NK-92 (cell line): ENCODE data around the gene CDC42BPB.

Source experiments
- DNase-seq: peaks from one replicate; lab custom pipeline; 2025; ENCODE audit not compliant: unreplicated experiment; lab: John Stamatoyannopoulos, UW

The CDC42BPB gene

DNA sequence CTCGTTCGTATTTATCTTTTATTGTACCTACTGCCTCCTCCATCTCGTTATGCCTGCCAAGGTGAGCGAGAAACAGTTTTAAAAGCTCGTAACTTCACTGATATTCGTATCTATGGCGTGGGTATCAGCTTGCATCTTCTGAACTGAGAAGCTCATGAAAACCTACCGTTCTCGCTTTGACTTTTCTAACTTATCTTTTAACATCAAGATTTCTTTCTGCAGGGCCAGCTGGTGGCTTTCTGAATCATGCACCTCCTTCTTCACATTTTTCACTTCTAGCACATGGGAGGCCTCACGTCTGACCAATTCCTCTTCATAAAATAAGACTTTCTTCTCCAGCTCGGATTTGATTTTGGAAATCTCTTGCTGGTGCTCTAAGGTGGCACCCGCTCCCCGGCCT, 89.0 kb downstream of the CDC42BPB start:
- no peak for DNase-seq

DNA sequence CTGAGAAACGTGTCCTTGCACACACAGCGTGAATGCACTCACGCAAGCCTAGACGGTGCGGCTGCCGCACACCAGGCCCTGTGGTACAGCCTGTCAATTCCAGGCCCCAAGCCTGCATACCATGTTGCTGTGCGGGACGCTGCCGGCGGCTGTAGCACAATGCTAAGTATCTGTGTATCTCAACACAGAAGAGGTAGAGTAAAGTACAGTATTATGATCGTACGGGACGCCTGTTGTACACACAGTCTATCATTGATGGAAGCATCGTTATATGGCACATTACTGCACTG, 89.9 kb downstream of the CDC42BPB start:
- DNase-seq, result no peak

DNA sequence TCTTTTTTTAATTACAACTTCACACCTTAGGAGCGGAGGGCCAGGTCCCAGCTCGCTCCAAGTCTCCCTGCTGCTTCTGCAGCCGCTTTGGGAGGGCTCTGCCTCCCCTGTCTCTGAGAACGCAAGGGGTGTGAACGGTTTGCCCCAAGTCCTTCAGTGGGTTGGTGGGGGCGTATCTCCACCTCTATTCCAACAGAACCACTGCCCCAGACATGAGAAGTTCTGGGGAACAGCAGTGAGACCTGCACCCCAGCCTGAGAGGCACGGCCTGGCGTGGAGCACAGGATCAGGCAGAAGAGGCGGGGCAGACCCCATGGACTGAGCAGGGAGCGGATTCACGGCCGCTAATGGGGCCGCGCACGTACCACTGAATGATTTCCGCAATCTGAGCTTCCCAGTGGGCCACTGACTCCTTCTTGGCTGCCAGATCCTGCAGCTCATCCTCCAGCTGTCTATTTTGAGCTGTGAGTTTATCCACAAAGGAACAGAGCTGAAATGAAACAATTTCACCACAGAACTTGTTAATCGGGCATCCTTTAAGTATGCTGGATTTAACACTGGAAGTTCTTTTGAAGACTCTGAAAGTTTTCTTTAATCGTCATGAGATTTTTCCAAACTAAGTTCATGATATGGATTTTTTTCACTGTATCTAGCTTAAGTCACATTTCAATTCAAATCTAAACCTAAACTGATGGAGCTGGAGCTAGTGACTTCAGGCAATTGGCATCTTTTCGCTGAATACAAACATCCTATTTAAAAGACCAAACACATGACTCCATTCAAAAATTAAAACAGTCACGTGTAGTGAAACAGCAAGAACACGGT, 90.5 kb downstream of the CDC42BPB start:
- no peak for DNase-seq

DNA sequence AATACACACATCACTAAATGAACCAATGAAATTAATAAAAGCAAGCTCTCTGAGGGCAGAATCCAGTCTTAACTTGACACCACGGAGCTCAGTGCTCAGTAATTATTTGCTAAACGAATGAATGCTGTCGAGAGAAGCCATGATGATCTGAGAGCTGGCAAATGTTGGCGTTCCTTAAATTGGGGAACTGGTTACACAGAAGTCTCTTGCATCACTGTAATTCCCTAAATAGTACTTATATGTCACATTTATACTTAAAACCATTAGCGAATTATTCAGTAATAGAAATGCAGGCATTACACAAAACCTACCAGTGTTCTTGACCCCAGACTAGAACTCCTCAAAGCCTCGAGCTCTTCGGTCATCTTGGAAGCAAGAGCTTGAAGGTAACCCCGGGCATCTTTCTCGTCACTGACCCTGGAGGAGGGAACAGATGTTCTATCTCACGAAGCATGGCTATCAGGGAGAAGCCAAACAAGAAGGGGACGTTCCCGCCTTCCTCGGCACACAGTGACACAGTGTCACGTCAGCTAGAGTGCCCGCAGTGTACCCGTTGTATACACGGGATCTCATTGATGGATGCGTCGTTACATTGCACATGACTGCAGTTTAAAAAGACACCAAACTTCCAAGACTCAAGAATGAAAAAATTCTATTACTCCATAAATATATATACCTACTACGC, 91.2 kb downstream of the CDC42BPB start:
- DNase-seq, result no peak

DNA sequence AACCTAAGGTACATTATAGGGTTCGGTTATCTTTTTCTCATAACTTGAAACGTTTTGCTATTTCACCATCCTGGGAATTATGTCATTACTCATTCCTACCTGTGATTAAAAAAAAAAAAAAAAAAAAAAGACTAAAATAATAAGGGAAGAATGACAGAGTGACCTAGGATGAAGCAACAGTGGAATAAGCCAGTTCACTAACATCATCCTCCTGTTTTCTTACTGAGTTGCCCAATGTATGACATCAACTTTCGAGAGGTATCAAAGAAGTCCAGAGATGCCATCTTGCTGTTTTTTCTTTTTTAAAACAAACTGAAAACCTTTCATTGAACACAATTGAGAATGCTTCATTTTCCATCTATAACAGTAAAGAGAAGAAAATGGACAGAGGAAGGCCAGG, 92.1 kb downstream of the CDC42BPB start:
- DNase-seq, result no peak

DNA sequence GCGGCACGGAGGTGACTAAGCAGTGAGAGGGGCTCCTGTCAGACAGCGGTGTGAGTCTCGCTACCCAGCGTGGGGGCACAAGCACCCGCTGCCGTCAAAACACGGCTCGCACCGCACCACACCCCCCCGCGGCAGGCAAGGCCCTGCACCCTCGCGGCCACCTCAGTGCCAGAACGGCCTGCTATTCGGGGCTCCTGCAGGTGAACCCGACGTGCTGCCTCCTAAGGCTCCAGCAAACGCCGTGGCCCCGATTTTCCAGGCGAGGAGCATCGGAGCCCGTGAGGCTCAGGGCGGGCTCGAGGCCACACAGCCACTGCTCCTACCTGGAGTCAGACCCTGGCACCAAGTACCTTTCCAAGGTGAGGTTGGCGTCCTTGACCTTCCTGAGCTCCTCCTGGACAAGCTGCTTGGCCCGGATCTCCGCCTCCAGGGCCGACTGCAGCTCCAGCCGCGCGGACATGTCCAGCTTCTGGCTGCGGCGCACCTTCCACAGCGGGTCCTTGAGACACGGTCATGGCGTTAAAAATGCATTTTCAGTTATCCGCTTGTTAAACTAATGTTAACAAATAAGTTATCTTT, 93.1 kb downstream of the CDC42BPB start:
- no peak for DNase-seq

DNA sequence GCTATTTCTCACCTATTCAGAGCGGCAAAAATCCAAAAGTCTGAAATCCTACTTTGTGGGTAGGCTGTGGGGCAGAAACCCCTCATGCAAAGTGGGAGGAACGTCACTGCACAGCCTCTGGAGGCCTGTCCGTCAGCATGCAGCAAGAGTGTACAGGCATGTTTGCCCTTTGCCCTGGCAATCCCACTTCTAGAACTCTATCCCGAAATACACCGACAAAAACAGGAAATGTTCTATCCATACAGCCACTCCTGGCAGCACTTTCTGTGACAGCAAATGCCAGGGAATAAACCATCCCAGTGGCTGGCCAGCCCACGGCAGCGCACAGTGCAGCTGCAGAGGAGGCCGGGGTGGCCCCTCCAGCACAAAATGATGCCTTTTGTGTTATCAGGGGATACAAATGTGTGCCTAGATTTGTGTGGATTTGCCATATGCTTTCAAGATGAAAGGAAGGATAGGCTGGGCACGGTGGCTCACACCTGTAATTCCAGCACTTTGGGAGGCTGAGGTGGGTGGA, 95.2 kb downstream of the CDC42BPB start:
- no peak for DNase-seq

DNA sequence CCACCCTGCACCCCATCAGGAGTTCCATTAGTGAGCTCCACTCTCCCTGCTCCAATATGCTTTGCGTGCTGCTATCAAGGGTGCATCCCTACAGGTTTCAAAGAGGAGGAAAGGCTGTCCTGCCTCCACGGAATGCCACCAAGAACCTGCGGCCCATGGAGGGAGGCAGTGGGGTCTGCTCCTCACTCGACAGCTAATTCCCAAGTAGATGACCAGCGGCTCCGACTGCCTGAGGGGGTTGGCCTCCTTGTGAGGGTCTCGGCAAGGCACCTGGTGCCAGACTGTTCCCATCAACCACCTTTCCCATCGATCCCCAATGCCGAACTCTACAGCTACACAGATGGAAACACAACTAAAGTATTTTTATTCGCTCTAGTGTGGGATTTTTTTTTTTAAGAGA, 98.9 kb downstream of the CDC42BPB start:
- no peak for DNase-seq

DNA sequence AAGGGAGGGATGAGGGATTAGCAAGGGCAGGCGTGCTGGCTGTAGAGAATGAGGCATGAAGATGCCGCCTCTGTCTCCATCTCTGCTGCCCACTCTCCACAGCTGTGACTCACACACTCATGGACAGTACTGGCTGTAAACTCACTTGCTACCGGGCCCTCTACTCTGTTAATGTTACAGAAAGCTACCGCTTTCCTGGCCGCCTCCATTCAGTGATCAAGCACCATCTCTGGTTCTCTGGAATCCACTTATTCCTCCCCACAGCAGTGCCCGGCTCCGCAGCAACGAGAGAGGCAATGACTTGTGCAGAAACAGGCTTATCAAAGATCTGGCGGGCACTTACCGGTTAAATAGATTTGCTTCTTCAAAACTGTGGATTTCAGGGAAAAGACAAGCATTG, 100.1 kb downstream of the CDC42BPB start:
- no peak for DNase-seq

DNA sequence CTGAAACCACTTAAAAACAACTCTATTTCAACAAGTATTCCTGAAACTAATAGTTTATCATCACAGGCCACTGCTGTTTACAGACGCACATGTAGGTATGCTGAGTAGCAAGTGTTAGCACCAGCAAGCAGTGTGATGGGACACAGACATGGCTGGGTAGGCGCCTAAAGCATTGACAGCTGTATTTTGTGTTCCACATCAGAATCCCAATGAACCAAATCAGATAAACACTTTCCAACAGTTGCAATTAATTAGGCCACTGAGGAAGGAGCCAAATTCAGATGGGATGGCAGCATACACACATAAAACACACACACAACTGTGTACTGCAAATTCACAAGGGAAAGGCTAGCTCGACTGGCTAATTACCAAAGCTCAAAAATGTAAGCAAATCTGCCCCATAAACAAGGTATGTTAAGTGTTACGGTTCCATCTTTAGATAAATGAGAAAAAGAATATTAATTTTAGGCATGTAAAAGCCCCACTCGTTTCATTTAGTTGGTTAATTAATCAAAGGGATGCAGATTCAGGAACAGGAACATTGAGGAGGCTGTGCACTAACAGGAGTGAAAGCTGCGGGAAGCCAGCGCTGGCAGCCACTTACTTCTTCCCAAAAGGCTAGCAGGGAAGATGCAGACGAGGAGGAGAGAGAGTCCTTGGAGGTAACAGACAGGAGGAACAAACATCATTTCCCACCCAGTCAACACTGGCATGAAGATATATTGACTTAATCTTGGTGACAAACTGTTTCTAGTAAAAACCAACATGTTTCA, 101.5 kb downstream of the CDC42BPB start:
- DNase-seq, result no peak

DNA sequence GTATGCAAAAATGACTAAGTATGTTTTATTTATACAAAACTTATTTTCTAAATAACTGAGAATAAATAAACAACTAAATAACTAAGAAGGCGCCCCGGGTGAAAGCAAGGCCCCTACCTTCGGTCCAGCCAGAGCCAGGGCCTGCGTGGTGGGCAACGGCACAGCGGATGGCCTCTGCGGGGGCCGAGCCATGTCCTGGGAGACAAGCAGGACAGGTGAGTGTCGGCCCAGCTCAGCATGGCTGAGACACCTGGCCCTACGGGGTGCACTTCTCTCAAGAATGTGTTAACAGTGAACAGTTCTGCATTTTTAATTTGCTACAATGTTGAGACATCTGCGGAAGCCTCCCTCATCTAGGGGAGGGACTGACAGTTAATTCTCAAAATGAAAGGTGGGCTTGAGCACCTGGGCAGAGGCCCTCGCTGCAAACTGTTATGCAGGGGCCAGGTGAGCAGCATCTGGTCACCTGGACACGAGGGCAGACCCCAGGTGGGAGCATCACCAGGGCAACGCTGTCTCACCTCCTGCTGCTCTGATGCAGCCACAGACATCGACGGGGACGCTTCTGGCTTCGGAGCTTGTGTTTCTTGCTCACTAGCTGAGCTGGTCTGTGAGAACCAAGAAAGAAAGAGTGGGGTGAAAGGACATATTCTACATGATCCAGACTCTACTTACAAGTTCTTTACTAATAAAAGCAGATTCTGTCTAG, 103.1 kb downstream of the CDC42BPB start:
- no peak for DNase-seq

DNA sequence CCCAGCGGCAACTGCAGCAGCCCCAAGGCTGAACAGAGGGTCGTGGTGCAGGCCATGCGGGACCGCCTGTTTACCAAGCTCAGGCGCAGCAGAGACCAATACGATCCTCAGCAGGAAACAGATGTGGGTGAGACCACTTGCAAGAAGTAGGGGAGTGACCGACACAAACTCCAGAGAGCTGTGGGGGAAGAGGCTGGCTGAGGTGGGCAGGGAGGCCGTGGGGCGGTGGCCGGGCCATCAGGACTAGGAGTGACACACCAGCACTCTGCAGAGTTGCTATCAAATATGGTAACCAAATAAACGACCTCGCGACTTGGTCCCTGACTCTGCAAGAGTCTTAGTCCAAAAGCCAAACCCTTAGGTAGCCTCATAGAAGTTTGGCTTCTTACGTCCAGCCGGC, 104.2 kb downstream of the CDC42BPB start:
- no peak for DNase-seq

DNA sequence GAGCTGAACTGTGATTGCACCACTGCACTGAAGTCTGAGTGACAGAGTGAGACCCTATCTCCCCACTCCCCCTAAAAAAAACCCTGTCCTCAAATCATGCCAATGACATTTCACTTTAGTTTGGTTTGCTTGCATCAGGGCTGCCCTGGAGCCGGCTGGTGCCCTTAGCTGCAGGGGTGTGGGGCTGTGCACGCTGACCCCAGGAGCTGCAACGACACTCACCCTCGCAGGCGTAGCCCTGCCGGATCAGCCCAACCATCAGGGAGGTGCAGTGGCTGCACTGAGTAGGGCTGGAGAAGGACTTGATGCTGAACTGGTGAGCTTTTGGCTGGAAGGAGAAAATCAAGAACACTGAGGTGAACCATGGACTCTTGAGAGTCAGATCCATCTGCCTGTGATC, 105.1 kb downstream of the CDC42BPB start:
- no peak for DNase-seq

DNA sequence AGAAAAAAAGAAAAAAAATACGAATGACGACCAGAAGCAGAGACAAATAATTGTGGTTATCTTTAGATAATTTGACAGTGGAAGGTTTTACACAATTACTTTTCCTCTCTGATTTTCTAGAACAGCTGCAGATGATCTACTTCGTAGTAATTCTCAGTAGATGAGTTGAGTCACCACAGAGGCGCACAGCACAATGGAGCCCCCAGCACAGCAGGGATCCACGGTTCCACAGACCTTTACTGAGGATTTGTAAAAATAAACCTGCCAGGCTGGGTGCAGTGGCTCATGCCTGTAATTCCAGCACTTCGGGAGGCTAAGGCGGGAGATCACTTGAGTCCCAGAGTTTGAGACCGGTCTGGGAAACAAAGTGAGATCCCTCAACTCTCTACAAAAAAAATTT, 105.5 kb downstream of the CDC42BPB start:
- no peak for DNase-seq

DNA sequence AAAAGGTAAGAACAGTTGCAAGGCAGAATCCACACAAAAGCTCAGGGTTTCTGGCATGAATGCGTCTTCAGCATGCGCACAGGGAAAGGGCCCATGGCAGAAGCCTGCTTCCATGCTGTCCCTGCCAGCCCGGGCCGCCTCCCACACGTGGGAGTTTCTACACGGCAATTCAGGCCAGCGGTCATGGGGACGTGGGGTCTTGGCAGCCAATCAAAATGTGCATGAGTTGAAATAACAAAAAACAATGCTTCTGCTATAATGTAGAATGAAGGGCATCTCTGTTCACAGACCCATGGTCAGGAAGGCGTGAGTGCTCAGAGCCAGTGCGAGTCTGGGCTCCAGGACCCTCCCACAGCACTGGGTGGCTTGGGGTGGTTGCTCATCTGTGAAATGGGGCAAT, 106.3 kb downstream of the CDC42BPB start:
- no peak for DNase-seq

DNA sequence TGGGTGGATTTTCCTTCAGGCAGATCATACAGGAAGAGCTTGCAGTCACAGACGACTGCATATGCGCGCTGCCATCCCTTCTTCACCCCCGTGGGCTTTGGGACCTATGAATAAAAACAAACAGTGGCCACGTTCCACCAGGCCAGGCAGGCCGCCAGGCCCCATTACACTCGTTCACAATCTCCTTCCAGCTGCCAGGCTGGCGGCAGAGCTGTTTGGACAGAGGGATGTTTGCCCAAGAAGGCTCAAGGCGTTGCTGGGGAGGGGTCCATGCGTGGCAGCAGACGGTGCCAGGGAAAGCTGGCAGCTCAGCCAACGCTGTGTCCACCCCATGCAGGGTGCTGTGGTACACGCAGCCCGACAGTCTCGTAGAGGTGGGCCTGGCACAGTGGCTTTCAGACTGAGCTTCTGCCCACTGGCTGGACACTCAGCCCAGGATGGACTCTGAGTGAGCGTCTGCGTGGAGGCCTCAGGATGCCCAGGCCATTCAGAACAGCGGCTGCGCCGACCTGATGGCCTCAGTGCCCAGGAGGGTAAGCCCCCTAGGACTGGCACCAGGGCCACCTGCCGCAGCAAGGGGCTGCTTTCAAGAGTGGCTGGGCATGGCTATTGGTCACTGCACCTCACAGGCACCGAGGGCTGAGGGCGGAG, 107.4 kb downstream of the CDC42BPB start:
- no peak for DNase-seq

DNA sequence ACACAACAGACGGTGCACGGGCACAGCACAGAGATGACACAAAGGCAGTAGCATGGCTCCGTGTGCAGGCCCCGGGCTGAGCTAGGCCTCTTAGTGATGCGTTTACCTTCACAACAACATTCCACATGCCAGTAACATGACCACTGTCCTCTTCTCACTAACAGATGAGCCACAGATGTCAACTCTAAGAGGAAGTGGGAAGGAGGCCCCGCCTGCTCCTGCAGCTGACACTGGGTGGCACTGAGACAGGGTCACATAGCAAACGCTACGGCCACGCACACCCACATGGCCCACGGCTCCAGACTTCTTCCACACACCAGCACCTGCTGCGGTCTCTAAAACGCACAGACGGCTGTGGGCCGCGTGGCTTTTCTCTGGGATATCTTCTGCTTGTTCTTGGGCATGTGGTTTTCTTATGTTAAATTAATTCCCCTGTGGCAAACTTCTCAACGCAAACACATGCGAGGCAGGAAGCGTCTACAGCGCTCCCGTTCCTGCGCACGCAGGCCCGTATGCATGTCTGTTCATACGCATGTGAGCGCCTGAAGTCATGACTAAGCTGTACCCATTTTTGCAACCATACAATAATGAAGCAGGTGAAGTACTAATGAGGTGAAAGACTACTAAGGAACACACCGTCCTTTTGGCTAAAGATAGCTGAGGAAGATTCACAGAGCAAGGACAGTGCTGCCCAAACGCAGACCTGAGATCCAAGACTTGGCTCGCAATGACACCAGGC, 108.1 kb downstream of the CDC42BPB start:
- no peak for DNase-seq

DNA sequence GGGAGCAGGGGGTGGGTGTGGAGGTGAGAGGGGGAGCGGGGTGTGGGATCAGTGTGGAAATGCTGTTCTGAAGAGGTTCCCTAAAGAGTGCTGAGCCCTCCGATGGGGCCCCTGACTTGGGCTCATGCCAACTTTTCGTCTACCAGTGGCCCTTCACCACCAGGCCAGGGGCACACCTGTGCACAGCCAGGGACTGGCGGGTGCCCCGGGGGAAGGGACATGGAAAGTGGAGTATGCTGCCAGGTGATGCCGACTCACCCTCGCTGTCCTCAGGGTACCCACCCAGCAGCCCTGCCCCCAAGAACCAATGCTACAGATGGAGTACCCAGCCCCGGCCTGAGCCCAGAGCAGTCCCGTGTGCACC, 108.7 kb downstream of the CDC42BPB start:
- no peak for DNase-seq

DNA sequence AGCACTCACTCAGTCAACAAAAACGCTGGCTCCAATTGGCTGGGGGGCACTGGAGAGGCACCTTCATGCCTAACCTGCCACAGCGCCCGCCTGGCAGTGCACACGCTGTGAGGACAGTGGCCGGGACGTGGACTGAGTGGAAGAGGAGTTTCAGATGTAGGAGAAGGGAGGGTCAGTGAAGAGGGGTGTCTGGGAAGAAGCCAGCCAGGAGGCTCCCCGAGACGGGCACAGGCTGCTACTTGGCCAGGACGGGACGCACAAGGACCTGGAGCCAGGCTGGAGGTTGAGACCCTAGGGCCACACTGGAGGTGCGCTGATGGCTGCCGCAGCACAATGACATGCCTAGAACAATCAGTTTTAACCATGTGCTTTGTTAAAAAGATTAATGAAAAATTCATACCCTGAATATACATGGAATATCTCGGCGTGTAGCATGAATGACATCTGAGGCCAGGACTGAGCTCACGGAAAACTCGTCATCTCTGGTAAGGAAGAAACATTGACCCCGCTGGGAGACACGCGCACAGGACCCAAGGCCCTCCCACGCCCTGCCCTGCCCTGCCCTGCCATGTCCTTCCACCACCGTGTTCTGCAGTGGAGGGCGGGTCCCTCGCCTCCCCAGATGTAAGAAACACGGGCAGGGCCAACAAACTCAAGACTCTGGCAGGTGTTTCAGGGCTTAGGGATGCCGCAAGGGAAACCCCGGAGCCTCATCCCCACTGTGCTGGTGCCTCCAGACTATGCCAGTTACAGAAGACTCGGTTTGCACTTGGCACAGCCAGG, 109.8 kb downstream of the CDC42BPB start:
- DNase-seq, result no peak
